Ascending aorta (tissue), 2 donors: Measurements from ENCODE around the gene ADA. TPM values are rescaled to one million over a fixed set of nuclear protein-coding genes. Genes with fewer than 3 reads are reported as not detected.

Source experiments
- DNase-seq, 2 donors: peaks; one replicate each; pipeline ENCODE4 v3.0.0-alpha.2; 2019; ENCODE audit warnings: low spot score in 2 of 2
- H3K27ac ChIP-seq, 2 donors: fragments of 200-600 bp; sonication (generic); one replicate each; pipeline ENCODE4 v1.5.1; 2016 to 2017; ENCODE audit warnings: mild to moderate bottlenecking in 1 of 2
- H3K27me3 ChIP-seq: fragments of 200-600 bp; sonication (generic); one replicate; pipeline ENCODE4 v1.5.1; 2017
- H3K36me3 ChIP-seq, 2 donors: fragments of 200-600 bp; sonication (generic); one replicate each; pipeline ENCODE4 v1.5.1; 2016
- H3K4me1 ChIP-seq, 2 donors: fragments of 200-600 bp; sonication (generic); one replicate each; pipeline ENCODE4 v1.5.1; 2016 to 2017; ENCODE audit warnings: mild to moderate bottlenecking in 1 of 2
- H3K4me3 ChIP-seq, 2 donors: fragments of 200-600 bp; sonication (generic); one replicate each; pipeline ENCODE4 v1.5.1; 2016 to 2017; ENCODE audit warnings: mild to moderate bottlenecking in 1 of 2
- H3K9me3 ChIP-seq, 2 donors: fragments of 200-600 bp; sonication (generic); one replicate each; pipeline ENCODE4 v1.5.1; 2016
- intact Hi-C: fragments of 100-400 bp; cut with DNase I; formaldehyde crosslinking; loops from one replicate; pipeline ENCODE4 v1.15.1; 2023
- total RNA-seq: library from RNA; depleted of rRNA; stranded (reverse); fragments of >200 nt; gene quantifications from one replicate; pipeline ENCODE4 v1.1.0, GENCODE V29; 2016
- TF ChIP-seq, protein P1 (sequence below), 3 experiments: fragments of 200-600 bp in 2 of 3; fragments of 450-650 bp in 1 of 3; sonication (generic) in 2 of 3; IDR thresholded peaks; one replicate each; pipeline ENCODE4 v1.5.1; 2016 to 2019; ENCODE audit warnings: antibody characterized with exemption in 3 of 3, mild to moderate bottlenecking in 1 of 3, moderate library complexity in 1 of 3

ADA gene
- total RNA-seq, 1 donor from 2014 or later: 0.75 TPM

DNA sequence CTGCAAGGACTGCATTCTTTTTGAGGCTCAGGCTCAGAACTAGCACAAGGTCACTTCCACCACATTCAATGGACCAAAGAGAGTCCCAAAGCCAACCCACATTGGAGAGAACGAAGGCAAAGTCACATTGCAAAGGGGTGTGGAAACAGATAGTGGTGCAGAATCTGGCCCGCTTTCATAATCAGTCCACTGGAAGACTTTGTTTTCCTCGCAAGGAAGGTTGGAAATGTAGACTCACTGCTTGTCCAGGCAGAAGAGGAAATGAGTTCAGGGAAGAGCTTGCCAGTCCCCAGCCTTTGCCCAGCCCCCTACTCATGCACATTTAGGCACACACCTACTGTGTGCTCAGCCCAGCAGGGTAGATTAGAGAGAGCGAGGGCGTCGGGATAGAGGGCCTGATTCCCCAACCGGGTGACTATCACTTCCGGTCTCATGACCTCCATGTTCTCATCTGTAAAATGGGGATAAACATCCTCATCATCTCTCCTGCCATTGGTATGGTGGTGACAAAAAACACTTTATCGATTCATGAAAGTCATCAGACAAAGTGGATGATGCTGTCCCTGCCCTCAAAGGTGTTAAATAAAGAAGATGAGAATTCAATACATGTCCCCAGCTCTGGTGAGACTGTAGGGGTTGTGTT lies 39.4 kb upstream of the ADA start:
- Histone ChIP-seq H3K4me1 (peaks cover 14 to 46% of the 10 kb centered on the region in 2 donors), H3K36me3 (no peaks in the 10 kb centered on the region), H3K27me3 (no peaks in the 10 kb centered on the region), H3K4me3 (no peak overlapping the region), H3K27ac (peak overlapping the region; percentile 92 to 94), H3K9me3 (no peaks in the 10 kb centered on the region)
- no peak for DNase-seq
- TF ChIP-seq, protein P1, sequence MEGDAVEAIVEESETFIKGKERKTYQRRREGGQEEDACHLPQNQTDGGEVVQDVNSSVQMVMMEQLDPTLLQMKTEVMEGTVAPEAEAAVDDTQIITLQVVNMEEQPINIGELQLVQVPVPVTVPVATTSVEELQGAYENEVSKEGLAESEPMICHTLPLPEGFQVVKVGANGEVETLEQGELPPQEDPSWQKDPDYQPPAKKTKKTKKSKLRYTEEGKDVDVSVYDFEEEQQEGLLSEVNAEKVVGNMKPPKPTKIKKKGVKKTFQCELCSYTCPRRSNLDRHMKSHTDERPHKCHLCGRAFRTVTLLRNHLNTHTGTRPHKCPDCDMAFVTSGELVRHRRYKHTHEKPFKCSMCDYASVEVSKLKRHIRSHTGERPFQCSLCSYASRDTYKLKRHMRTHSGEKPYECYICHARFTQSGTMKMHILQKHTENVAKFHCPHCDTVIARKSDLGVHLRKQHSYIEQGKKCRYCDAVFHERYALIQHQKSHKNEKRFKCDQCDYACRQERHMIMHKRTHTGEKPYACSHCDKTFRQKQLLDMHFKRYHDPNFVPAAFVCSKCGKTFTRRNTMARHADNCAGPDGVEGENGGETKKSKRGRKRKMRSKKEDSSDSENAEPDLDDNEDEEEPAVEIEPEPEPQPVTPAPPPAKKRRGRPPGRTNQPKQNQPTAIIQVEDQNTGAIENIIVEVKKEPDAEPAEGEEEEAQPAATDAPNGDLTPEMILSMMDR (IDR thresholded peaks at IDR 0.05): no peak
- intact Hi-C loops: loop anchor here (1.0 to 10.0 kb wide), 2 partner anchors 39 to 506 kb away; partner anchors contain the start of gene JPH2

DNA sequence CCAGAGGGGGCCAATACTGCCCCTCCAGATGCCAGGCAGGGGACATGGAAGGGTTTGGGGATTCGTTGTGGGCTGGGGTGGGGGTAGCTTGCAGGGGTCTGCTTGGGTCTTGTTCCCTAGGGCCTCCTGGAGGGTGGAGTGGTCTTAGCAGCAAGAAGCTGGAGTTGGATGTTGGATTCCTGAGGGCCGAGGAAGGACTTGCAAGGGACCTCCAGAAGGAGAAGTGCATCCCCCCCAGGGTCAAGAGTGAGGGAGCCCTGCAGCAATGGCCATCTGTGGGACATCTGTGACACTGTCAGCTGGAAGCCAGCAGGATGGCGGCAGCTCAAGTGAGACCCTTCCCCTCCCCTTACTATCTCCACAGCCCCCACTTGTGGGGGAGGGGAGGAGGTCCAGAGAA lies 38.3 kb upstream of the ADA start:
- no peak overlapping the region for H3K4me3 ChIP-seq
- peak overlapping the region; percentile 92 to 94 for H3K27ac ChIP-seq
- intact Hi-C loops: loop anchor here (5.0 to 10.0 kb wide), 3 partner anchors 305 to 505 kb away; partner anchors contain the start of genes JPH2 and OSER1
- H3K36me3 ChIP-seq: no peaks in the 10 kb centered on the region
- TF ChIP-seq, protein P1 (IDR thresholded peaks at IDR 0.05): no peak
- no peaks in the 10 kb centered on the region for H3K27me3 ChIP-seq
- DNase-seq: no peak
- H3K9me3 ChIP-seq: no peaks in the 10 kb centered on the region
- peaks cover 9 to 40% of the 10 kb centered on the region in 2 donors for H3K4me1 ChIP-seq

DNA sequence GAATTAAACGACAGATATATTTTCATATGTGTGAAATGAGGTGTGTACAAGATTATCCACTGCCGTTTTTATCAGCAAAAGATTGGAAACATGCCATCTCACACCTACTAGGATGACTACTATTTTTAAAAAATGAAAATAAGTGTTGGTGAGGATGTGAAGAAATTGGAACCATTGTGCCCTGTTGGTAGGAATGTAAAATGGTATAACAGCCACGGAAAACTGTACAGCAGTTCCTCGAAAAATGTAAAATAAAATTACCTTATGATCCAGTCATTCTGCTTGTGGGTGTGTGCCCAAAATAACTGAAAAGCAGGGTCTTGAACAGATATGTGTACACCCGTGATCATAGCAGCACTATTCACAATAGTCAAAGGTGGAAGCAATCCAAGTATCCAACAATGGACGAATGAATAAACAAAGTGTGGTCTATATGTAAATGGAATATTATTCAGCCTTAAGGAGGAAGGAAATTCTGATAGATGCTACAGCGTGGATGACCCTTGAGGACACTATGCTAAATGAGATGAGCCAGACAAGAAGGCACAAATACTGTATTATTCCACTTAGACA lies 36.6 kb upstream of the ADA start:
- no peaks in the 10 kb centered on the region for H3K36me3 ChIP-seq
- intact Hi-C loops: loop anchor here (5.0 to 10.0 kb wide), 2 partner anchors 303 to 476 kb away; partner anchors contain the start of gene OSER1

DNA sequence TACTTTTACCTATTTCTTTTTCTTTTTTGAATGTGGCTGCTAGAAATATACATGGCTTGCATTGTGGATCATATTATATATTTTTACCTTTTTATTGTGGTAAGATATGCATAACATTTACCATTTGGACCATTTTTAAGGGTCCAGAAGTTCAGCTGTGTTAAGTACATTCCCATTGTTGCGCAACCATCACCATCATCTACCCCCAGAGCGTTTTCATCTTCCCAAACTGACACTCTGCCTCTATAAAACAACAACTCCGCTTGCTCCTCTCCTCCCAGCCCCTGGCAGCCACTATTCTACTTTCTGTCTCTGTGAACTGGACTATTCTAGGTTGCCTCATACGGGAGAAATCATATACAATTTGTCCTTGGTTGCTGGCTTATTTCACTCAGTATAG lies 35.4 kb upstream of the ADA start:
- intact Hi-C loops: loop anchor here (5.0 to 10.0 kb wide), 2 partner anchors 302 to 475 kb away; partner anchors contain the start of gene OSER1
- no peak overlapping the region for H3K4me3 ChIP-seq
- H3K4me1 ChIP-seq: peaks cover 8 to 14% of the 10 kb centered on the region in 2 donors
- H3K27me3 ChIP-seq: no peaks in the 10 kb centered on the region
- H3K27ac ChIP-seq: no peak overlapping the region
- TF ChIP-seq, protein P1 (IDR thresholded peaks at IDR 0.05): no peak
- H3K9me3 ChIP-seq: no peaks in the 10 kb centered on the region
- DNase-seq: no peak
- H3K36me3 ChIP-seq: no peaks in the 10 kb centered on the region

More for the DNA sequence above, 36.6 kb upstream of the ADA start:
- TF ChIP-seq, protein P1 (IDR thresholded peaks at IDR 0.05): peak in 2 of 3 experiments; percentile 4 to 16
- Histone ChIP-seq H3K4me1 (peaks cover 9 to 23% of the 10 kb centered on the region in 2 donors), H3K4me3 (no peak overlapping the region), H3K27me3 (no peaks in the 10 kb centered on the region), H3K9me3 (no peaks in the 10 kb centered on the region), H3K27ac (no peak overlapping the region)
- DNase-seq: no peak

DNA sequence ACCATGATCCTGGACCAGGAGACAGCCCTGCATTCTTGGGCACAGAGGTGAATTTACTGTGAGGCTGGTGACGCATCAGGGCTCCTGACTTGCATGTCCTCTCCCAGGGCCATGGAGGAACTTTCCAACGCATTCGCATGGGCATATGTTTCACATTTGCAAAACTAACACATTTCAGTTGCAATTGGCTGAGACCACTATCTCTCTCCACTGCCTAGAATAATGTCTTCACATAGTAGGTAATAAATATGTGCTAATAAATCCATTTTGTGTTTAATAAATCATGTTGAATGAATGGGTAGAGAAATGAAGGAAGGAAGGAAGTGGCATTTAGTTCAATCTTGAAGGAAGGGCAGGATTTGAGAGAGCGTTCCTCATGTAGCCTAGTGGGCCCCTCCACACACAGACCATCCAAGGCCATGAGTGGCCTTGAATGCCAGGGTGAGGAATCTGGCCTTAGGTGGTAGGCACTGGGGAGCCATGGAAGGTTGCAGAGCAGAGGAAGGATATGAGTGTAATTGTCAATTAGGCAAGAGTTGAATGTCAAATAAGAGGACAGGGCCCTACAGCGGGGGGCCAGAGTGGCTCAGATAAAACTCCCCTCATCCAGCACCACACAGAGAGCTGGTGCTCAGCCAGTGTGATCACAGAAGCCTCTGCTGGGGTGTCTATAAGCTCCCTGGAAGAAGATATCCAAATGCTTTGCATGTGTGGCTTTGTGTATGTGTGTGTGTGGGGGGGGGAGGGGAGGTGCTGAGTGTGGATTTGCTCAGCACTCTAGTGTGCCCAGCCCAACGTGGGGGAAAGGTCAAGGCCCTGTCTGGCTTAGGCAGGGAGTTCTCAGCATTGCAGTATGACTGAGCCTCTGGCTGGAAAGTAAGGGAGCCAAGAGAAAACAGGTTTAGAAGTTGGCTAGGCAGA lies 32.8 kb upstream of the ADA start:
- no peak overlapping the region for H3K4me3 ChIP-seq
- no peak overlapping the region for H3K27ac ChIP-seq
- H3K36me3 ChIP-seq: no peaks in the 10 kb centered on the region
- TF ChIP-seq, protein P1 (IDR thresholded peaks at IDR 0.05): no peak
- intact Hi-C loops: loop anchor here (5.0 to 10.0 kb wide), 2 partner anchors 198 to 300 kb away; no protein-coding TSS in a partner anchor
- H3K9me3 ChIP-seq: no peaks in the 10 kb centered on the region
- H3K4me1 ChIP-seq: peaks cover 0 to 5% of the 10 kb centered on the region in 2 donors
- no peak for DNase-seq
- no peaks in the 10 kb centered on the region for H3K27me3 ChIP-seq
